ENCODE data around the gene SPARCL1.
"Not testable (repeated sequence)": the region's sequence is repeated elsewhere in the genome, so short reads cannot be mapped to it uniquely, and the experiment has no call there.

The SPARCL1 gene

GRCh38 chr4:87499403-87500091, 29.6 kb downstream of the SPARCL1 start:
- no peak for DNase-seq

- DNase-seq = peak; percentile 53
These were observed 30.7 kb downstream of the SPARCL1 start for GRCh38 chr4:87498446-87498900.

GRCh38 chr4:87497578-87497977, 31.6 kb downstream of the SPARCL1 start:
- no peak for DNase-seq

- DNase-seq = peak; percentile 23
These were observed 32.0 kb downstream of the SPARCL1 start for GRCh38 chr4:87497159-87497558.

- DNase-seq = no peak
These were observed 36.1 kb downstream of the SPARCL1 start for GRCh38 chr4:87493115-87493514.

- DNase-seq = not testable (repeated sequence)
These were observed 37.3 kb downstream of the SPARCL1 start for GRCh38 chr4:87491851-87492250.

GRCh38 chr4:87491436-87491835, 37.7 kb downstream of the SPARCL1 start:
- no peak for DNase-seq

GRCh38 chr4:87490664-87491369, 38.4 kb downstream of the SPARCL1 start:
- DNase-seq = no peak

GRCh38 chr4:87489678-87490077, 39.5 kb downstream of the SPARCL1 start:
- no peak for DNase-seq

- DNase-seq = not testable (repeated sequence)
These were observed 40.5 kb downstream of the SPARCL1 start for GRCh38 chr4:87488666-87489065.

GRCh38 chr4:87483247-87483646, 45.9 kb downstream of the SPARCL1 start:
- not testable (repeated sequence) for DNase-seq

- DNase-seq = no peak
These were observed 47.8 kb downstream of the SPARCL1 start for GRCh38 chr4:87481377-87481776.

GRCh38 chr4:87478732-87479250, 50.4 kb downstream of the SPARCL1 start:
- no peak for DNase-seq

GRCh38 chr4:87476934-87477333, 52.2 kb downstream of the SPARCL1 start:
- no peak for DNase-seq

GRCh38 chr4:87469390-87469789, 59.8 kb downstream of the SPARCL1 start:
- no peak for DNase-seq

- DNase-seq = peak; percentile 64
These were observed 63.3 kb downstream of the SPARCL1 start for GRCh38 chr4:87465739-87466366.

GRCh38 chr4:87462102-87462501, 67.1 kb downstream of the SPARCL1 start:
- no peak for DNase-seq

GRCh38 chr4:87461281-87461700, 67.9 kb downstream of the SPARCL1 start:
- peak; percentile 2 for DNase-seq

GRCh38 chr4:87458913-87459312, 70.3 kb downstream of the SPARCL1 start:
- no peak for DNase-seq

- DNase-seq = no peak
These were observed 77.6 kb downstream of the SPARCL1 start for GRCh38 chr4:87451537-87451936.

- DNase-seq = not testable (repeated sequence)
These were observed 82.8 kb downstream of the SPARCL1 start for GRCh38 chr4:87446375-87446774.

GRCh38 chr4:87445964-87446363, 83.2 kb downstream of the SPARCL1 start:
- no peak for DNase-seq

GRCh38 chr4:87444741-87445140, 84.4 kb downstream of the SPARCL1 start:
- no peak for DNase-seq

- no peak for DNase-seq
These were observed 86.3 kb downstream of the SPARCL1 start for GRCh38 chr4:87442889-87443288.
